ENCODE results near the gene ITGB1.

GRCh38 chr10:32946108-32946507 lies 11.9 kb downstream of the ITGB1 start:
- TF ChIP-seq CTCF (IDR thresholded peaks at IDR 0.05), result no peak
- no peak for TF ChIP-seq POLR2A (IDR thresholded peaks at IDR 0.05)
